Lung (tissue), 12 donors: Measurements from ENCODE around the gene COMMD1. TPM values are rescaled to one million over a fixed set of nuclear protein-coding genes. Genes with fewer than 3 reads are reported as not detected.

ENCODE experiments used
- ATAC-seq: fragments of 200-7000 bp; cut with Tn5 transposase; one replicate; pipeline ENCODE4 v1.9.1; 2020; ENCODE audit warnings: moderate number of reproducible peaks; ENCODE audit not compliant: insufficient read depth, low FRiP score
- DNase-seq, 3 donors: peaks; one replicate each; pipeline ENCODE4 v3.0.0-alpha.2; 2013 to 2017
- H3K27ac ChIP-seq, 2 donors: one replicate each; pipeline ENCODE4 v1.5.1; 2013; ENCODE audit warnings: mild to moderate bottlenecking in 2 of 2, moderate library complexity in 2 of 2, control low read depth in 1 of 2, inconsistent platforms in 1 of 2, low read depth in 1 of 2, low read length in 1 of 2
- H3K27me3 ChIP-seq, 3 donors: one replicate each; pipeline ENCODE4 v1.5.1; 2013; ENCODE audit warnings: low read length in 2 of 3; ENCODE audit not compliant: control insufficient read depth in 3 of 3, insufficient read depth in 3 of 3
- H3K36me3 ChIP-seq, 4 donors: one replicate each; pipeline ENCODE4 v1.5.1; 2013; ENCODE audit warnings: low read length in 4 of 4, mild to moderate bottlenecking in 1 of 4, moderate library complexity in 1 of 4; ENCODE audit not compliant: control insufficient read depth in 4 of 4, insufficient read depth in 4 of 4
- H3K4me1 ChIP-seq, 5 donors: one replicate each; pipeline ENCODE4 v1.5.1; 2013; ENCODE audit warnings: low read length in 5 of 5, mild to moderate bottlenecking in 2 of 5, moderate library complexity in 1 of 5; ENCODE audit not compliant: control insufficient read depth in 5 of 5, insufficient read depth in 5 of 5
- H3K4me3 ChIP-seq: one replicate; pipeline ENCODE4 v1.5.1; 2013; ENCODE audit warnings: mild to moderate bottlenecking, control low read depth, moderate library complexity
- H3K9ac ChIP-seq, 2 donors: one replicate each; pipeline ENCODE4 v1.5.1; 2013; ENCODE audit warnings: low read length in 2 of 2, control low read depth in 1 of 2; ENCODE audit not compliant: insufficient read depth in 1 of 2
- H3K9me3 ChIP-seq, 4 donors: one replicate each; pipeline ENCODE4 v1.5.1; 2013; ENCODE audit warnings: low read length in 3 of 4, mild to moderate bottlenecking in 1 of 4, moderate library complexity in 1 of 4; ENCODE audit not compliant: control insufficient read depth in 4 of 4, insufficient read depth in 3 of 4
- WGBS, 2 donors: extraction: QIAGEN DNeasy Blood & Tissue Kit; methylation state at CpG; one replicate each; pipeline ENCODE4 v1.1.7; 2013; 5-methylcytosine and 5-hydroxymethylcytosine counted together
- polyA plus RNA-seq, 2 donors: library from polyadenylated mRNA; stranded (reverse); fragments of 200-250 nt; gene quantifications; one replicate each; pipeline ENCODE4 v1.2.1, GENCODE V29; 2013
- total RNA-seq, 2 donors: library from RNA; depleted of rRNA in 1 of 2; stranded (reverse); fragments of >200 nt in 1 of 2; gene quantifications; one replicate each; pipeline ENCODE4 v1.2.1, GENCODE V29; 2014 to 2021
- TF ChIP-seq, protein P1 (sequence below): IDR thresholded peaks from 2 replicates; pipeline ENCODE4 v1.5.1; 2012; ENCODE audit warnings: mild to moderate bottlenecking; ENCODE audit errors: control extremely low read depth, extremely low read depth
- donor health status: control.
- donor health status: control.
- donor health status: Bipolar disorder and iron deficiency.
- donor health status: healthy.
- donor health status: DM: yes; HTN: yes; CAD: no.

Gene COMMD1
- total and polyA plus RNA-seq, 4 donors, result 31.0 to 41.7 (median 35.2) TPM

- no peak overlapping the region for H3K27ac ChIP-seq
- no peak for DNase-seq
- peaks cover 0 to 13% (median 2%) of the 10 kb centered on the region in 5 donors for H3K4me1 ChIP-seq
- TF ChIP-seq, protein P1, sequence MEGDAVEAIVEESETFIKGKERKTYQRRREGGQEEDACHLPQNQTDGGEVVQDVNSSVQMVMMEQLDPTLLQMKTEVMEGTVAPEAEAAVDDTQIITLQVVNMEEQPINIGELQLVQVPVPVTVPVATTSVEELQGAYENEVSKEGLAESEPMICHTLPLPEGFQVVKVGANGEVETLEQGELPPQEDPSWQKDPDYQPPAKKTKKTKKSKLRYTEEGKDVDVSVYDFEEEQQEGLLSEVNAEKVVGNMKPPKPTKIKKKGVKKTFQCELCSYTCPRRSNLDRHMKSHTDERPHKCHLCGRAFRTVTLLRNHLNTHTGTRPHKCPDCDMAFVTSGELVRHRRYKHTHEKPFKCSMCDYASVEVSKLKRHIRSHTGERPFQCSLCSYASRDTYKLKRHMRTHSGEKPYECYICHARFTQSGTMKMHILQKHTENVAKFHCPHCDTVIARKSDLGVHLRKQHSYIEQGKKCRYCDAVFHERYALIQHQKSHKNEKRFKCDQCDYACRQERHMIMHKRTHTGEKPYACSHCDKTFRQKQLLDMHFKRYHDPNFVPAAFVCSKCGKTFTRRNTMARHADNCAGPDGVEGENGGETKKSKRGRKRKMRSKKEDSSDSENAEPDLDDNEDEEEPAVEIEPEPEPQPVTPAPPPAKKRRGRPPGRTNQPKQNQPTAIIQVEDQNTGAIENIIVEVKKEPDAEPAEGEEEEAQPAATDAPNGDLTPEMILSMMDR, result no peak
- H3K4me3 ChIP-seq, result no peak overlapping the region
- no peaks in the 10 kb centered on the region for H3K27me3 ChIP-seq
- H3K36me3 ChIP-seq, result no peaks in the 10 kb centered on the region
- no peaks in the 10 kb centered on the region for H3K9me3 ChIP-seq
- ATAC-seq, result no peak
- 91 to 92% methylated on average over 2 of the region's 2 CpGs for WGBS, 2 donors
- H3K9ac ChIP-seq, result no peak overlapping the region
Measured at GRCh38 chr2:62109554-62109953, 204.1 kb downstream of the COMMD1 start.

DNA sequence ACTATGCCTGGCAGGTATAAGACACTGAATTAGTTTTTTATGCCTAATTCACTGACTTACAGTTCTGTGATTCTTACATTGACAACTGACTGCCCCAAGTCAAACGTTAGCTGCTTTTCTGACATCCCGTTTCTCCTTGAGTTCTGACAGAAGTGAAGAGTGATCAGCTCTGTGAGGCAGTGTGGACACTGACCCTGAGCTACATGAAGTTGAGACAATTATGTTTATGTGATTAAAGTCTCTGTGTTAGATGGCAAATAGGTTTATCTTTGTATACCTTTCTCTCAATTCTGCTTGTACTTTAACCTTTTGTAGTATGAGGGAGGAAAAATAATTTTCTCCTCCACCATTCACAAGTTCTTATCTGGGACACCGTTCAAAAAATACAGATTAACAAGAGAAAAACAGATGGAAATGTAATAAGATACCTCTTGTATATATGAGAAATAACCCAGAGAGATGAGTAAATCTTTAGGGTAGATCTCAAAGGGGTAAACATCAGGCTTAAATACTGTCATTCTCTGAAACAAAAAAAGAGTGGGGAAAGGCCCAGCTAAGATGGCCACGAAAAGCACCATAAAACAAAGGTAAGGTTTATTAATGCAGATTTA, 205.0 kb downstream of the COMMD1 start:
- H3K27ac ChIP-seq, result no peak overlapping the region
- WGBS, 2 donors, result 87 to 94% methylated on average over 4 of the region's 4 CpGs
- TF ChIP-seq, protein P1, result no peak
- DNase-seq, result no peak
- no peaks in the 10 kb centered on the region for H3K27me3 ChIP-seq
- H3K36me3 ChIP-seq, result no peaks in the 10 kb centered on the region
- no peak for ATAC-seq
- peaks cover 0 to 13% (median 4%) of the 10 kb centered on the region in 5 donors for H3K4me1 ChIP-seq
- H3K4me3 ChIP-seq, result no peak overlapping the region
- H3K9ac ChIP-seq, result no peak overlapping the region
- H3K9me3 ChIP-seq, result no peaks in the 10 kb centered on the region

DNA sequence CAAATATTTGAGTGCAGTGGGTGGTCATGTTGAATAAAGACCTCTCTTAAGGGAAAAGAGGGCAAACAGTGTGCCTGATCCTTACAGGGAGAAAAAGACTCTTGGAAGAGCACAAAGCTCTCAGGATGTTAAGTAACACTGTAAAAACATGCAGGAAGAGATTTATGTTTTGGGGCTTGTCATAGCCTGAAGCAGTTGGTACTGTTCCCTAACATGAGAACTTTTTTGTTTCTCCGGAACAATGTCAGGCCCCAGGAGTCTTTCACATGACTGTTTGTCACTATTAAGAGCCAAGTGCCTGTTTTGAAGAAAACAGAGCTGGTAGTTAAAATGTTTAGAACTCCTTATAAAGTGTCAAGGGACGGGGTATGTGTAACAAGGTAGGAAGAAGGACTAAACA, 206.7 kb downstream of the COMMD1 start:
- Histone ChIP-seq H3K27ac (no peak overlapping the region), H3K4me1 (peaks cover 0 to 13% (median 4%) of the 10 kb centered on the region in 5 donors)

More for the DNA sequence above, 206.7 kb downstream of the COMMD1 start:
- no peak for ATAC-seq
- TF ChIP-seq, protein P1, result no peak
- Histone ChIP-seq H3K9ac (no peak overlapping the region), H3K9me3 (no peaks in the 10 kb centered on the region), H3K27me3 (no peaks in the 10 kb centered on the region), H3K36me3 (no peaks in the 10 kb centered on the region), H3K4me3 (no peak overlapping the region)
- peak in 1 of 3 donors; percentile 18 for DNase-seq
- WGBS, 2 donors, result 52 to 59% methylated on average over 2 of the region's 2 CpGs
